Colon (tissue), 2 donors: ENCODE data around the gene SGIP1.

Experiments
- FAIRE-seq: peaks from 2 replicates; lab custom pipeline; 2012; peaks lifted over from hg19 to GRCh38; lab: Jason Lieb, UNC
- donor health status: control.
- donor health status: control.

The SGIP1 gene, protein sequence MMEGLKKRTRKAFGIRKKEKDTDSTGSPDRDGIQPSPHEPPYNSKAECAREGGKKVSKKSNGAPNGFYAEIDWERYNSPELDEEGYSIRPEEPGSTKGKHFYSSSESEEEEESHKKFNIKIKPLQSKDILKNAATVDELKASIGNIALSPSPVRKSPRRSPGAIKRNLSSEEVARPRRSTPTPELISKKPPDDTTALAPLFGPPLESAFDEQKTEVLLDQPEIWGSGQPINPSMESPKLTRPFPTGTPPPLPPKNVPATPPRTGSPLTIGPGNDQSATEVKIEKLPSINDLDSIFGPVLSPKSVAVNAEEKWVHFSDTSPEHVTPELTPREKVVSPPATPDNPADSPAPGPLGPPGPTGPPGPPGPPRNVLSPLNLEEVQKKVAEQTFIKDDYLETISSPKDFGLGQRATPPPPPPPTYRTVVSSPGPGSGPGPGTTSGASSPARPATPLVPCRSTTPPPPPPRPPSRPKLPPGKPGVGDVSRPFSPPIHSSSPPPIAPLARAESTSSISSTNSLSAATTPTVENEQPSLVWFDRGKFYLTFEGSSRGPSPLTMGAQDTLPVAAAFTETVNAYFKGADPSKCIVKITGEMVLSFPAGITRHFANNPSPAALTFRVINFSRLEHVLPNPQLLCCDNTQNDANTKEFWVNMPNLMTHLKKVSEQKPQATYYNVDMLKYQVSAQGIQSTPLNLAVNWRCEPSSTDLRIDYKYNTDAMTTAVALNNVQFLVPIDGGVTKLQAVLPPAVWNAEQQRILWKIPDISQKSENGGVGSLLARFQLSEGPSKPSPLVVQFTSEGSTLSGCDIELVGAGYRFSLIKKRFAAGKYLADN

DNA sequence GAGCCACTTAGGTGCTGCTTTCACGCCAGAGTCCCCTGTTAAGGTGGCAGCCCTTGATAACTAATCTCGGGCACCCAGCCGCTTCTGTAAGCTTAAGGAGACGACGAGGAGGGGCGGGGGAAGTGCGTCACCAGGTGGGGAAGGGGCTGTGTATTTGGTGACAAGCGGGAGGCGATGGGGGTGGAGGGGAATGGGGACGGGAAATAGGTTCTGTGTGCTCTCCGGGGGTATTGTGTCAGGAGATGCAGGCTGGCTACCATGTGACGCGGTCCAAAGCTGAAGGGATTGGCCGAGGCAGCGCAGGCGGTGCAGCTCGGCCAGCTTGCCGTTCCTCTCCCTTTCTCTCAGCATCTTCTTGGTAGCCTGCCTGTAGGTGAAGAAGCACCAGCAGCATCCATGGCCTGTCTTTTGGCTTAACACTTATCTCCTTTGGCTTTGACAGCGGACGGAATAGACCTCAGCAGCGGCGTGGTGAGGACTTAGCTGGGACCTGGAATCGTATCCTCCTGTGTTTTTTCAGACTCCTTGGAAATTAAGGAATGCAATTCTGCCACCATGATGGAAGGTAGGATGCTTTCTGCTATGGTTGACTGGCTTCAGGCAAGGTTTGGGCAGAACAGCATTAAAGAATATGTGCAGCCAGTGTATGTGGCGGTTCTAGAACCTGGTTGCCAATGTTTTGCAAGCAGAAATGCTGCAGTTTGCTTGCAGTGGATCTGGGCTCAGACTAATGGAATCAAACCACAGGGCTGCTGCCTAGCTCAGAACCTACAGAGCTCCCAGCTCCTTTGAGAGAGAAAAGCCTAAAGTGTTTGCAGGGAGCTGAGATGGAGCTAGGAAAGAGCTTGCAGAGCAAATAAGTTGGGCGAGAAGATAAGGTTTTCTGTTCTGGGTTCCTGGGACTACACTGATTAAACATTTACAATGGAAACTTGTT is at the start of gene SGIP1:
SGIP1 (plus strand) TSS at position 350 of the 937 bp plus-strand sequence; CDS start at position 556, 206 bp downstream.
- FAIRE-seq, result no peak

DNA sequence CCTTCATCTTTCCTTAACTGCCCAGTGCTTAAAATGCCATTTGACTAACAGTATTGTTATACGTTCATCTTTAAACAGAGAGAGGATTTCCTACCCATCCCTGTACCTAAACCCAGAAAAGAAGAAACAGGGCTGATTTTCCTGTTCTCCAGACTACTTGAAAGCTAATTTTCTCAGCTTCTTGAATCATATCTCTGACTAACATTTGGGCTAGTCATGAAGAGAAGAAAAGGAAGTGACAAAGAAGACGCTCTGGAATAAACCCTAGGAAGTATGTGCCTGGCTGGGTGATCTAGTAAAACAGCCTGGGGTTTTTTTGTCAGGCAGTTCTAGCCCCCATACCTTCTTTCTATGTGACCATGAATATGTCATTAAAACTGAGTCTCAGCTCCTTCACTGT is 44.8 kb upstream of the SGIP1 start:
- no peak for FAIRE-seq

DNA sequence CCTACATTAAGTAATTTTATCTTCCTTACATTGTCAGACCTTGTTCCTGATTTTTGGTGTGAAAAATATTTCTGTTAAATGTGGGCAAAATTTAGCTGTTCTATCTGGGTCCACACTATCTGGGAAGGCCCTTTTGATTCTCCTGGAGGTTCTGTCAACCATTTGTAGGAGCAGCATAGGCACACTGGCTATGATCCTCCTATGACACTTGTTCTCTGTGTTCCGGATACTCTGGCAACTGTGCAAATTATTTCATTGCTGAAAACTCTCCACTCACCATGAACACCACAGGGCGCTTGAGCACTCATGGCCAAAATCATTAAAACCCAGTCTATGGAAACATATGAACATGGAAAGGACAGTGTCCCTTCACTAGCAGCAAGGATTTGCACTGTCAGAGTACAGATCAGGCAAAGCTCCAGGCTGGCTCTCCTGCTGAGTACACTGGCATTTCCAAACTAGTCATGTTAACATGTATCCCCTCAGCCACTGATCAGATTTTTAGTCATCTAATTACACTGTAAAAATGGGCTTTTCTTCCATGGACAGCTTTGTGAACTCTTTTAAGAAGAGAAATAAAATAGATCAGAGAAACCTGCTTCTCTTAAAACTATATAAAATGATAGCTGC is 43.9 kb upstream of the SGIP1 start:
- no peak for FAIRE-seq

DNA sequence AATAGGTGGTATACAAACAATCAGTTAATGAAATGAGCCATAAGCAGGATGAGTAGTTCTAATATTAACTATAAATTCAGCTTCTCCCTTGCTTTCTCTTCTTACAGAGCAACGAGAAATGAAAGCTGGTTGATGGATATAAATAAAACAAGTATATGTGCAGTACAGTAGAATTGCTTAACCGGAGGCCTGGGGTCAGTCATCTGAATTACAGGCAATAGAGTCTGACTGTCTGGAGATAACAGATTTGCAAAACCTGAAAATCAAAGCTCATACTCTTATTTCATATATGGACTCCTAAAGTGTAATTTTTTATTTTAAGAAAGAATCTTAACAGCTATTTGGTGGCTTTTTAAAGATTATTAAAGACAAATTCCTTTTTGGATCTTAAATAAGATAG is 43.1 kb upstream of the SGIP1 start:
- no peak for FAIRE-seq

DNA sequence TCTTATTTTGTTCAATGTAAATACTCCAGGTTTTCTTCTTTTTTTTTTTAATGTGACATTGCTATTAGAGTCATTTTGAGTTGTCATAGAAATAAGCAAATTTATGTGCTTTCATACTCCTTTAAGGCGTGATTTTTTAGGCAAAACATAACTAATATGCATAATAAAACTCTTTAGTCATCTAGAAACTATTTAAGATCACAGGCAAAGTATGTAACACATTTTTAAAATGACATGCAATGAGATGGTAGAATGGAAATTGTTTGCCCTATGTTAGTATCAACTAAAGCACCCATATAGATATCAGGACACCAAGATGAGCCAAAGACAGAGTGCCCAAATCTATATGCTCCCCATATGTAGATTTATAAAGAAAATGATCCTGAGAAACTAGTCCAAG is 41.5 kb upstream of the SGIP1 start:
- FAIRE-seq, result no peak

DNA sequence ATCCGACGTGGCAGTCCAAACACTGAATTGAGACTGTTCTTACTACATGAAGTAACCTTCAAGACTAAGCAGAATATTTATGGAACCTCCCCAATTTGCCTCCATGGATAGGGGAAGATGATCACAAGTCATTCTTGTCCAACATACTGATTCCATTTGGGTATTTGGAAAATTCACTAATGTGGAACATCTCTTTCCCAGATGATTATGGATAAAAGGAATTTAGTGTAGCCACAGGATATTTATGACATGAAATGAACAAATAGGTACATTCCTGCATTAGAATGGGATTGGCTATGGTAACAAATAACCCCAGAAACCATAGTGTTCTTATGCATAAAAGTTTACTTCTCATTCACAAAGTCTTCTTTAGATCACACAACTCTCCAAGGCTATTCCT is 40.2 kb upstream of the SGIP1 start:
- FAIRE-seq, result no peak

DNA sequence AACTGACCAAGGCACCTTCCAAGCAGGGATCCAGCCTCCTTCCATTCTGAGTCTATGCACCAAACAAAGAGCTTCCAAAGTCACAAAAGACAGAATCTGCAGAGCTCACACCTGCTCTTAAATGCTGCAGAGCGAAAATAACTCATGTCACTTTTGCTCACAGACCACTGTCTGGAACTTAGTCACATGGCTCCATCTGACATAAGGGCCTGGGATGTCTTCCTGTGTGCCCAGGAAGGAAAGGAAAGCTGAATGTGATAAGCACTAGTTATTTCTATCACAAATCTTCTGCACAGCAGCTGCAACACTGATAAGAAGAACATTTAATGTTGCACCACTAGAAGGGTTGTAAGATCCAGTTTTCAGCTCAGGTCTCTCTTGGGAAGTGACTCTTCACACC is 39.5 kb upstream of the SGIP1 start:
- FAIRE-seq, result no peak

DNA sequence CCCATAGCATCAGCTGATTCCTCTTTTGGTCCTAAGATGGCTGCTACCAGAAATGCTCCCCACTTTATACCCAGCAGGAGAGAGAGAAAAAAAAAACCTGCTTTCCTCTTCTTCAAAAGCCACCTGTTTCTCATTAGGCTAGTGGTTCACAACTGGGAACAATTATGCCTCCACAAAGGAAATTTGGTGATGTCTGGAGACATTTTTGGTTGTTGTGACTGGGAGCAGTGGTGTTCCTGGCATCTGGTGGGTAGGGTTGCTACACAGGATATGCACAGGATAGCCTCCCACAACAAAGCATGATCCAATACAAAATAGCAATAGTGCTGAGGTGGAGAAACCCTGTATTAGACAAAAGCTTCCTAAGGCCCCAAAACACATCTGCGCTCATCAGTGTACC is 38.5 kb upstream of the SGIP1 start:
- no peak for FAIRE-seq

DNA sequence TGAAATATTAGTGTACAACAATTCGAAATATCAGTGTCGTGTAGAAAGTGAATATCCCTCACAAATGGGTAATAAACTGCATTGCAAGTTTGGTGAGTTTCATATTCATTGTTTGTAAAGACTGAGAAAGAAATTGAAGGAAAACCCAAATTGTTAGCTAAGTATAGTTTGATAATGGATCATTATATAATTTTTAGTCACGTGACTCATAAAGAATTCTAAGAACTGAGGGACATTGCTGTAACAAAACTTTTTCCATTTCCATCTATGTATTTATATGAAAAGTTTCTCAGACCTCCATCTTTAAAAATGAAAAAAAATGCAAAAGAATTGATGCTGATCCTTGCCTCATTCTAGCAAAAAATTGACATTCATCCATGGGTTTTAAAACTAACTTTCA is 36.0 kb upstream of the SGIP1 start:
- no peak for FAIRE-seq

DNA sequence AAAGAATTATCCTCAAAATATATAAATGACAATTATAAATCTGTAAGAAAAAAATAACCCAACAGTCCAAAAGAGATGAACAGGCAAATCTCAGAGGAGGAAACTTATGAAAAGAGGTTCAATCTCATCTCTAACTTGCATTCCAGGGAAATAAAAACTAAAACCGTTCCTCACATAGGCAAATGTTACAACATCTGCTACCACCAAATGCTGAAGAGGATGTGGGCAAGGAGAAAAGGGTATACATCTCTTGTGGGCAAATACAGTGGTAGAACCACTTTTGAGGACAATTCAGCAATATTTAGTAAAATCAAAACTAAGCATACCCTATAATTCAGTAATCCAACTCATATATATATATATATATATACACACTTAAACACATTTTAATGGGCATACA is 33.7 kb upstream of the SGIP1 start:
- no peak for FAIRE-seq

DNA sequence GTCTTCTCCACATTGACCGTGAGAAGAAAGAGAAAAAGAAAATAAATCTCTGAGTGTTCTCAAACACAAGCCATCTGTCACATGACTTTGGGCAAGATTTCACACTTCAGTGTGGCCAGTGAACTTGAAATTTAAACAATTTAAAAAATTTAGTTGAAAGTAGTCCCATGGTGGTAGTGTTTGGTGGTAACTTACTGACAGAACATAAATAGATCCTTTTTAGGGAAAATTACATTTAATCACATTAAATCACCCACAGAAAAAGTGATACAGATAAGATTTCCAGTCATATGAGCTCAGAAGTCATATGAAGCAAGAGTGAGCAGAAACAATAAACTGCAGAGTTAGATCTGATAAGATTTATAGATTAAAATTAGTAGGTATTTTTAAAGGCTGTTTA is 31.9 kb upstream of the SGIP1 start:
- no peak for FAIRE-seq

DNA sequence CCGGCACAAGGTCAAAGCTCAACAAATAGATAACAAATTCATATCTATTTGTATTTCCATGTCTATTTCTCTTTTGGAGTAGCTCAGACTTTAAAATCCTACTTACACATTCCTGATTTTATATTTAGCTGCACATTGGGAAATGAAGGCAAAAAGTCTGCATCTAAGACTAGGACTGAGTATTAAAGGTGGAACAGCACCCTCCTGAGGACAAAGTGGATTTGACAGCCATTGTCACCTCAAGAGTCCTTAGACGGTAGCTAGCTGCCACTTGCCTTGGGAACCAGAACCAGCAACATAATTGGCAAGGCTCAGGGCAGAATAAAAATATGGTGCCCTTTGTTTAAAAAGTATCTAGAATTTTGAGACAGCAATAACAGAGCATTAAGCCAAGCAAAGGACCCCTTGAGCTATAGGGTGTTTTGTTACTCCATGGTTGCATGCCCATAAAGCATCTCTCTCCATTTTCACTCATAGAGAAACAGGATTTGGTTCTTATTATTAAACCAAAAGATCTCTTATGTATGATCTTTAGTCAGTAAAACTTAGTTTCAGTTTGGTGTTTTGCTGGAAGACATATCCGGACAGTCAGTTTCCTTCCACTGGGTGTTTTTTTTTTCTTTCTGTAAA is 30.0 kb upstream of the SGIP1 start:
- FAIRE-seq, result no peak

DNA sequence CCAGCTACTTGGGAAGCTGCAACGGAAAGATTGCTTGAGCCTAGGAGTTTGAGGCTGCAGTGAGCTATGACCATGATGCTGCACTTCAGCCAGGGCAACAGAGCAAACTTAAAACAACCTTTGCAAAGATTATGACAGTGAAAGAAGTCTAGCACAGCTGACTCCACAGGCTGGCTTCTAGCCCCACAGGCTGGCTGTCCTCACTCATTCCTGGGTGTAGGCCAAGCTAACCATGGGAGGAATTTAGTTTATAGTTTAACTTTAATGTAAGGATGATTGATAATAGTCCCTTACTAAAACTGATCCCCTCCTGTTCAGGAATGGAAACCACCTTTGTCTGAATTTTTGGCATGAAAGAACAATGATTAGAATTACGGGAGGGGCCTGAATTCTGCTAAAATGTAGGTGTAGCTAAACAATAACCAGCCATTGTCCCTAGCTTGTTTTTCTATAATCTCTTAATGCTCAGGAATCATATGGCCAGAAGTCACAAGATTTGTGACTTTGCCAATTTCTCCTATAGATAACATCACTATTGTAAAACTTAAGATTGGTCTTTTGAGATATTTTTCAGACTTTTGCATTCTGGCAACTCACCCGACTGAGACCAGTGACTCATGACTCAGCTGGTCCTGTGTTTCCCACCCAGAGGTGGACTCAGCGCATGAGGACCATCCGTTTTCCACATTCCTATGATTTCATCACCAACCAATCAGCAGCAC is 28.1 kb upstream of the SGIP1 start:
- FAIRE-seq, result no peak

DNA sequence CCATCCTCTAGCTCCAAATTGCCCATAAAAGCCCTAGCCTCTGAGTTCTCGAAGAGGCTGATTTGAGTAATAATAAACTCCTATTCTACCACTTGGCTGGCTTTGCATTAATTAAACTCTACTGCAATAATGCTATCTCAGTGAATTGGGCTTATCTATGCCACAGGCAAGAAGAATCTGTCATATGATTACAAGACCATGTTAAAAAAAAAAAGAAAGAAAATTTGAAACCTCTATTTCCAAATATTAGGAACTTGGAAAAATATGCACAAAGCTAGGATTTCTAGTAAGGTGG is 27.6 kb upstream of the SGIP1 start:
- no peak for FAIRE-seq

DNA sequence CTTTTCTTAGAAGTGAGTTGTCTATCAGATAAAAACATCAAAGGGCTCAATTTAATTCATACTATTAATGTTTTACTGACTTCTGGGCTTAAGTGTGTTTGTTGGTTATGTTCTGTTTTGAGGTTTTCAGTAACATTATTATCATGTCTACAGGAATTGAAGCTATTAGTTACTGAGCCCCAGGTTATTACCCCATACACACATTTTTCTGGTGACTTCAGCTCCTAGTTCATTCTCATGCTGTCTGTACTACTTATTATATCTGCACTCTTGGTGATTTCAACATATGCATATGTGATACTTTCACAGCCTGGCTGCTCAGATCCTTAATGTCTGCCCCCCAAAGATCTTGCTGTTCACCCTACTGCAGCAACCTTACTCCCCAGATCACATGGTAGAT is 27.0 kb upstream of the SGIP1 start:
- FAIRE-seq, result no peak

DNA sequence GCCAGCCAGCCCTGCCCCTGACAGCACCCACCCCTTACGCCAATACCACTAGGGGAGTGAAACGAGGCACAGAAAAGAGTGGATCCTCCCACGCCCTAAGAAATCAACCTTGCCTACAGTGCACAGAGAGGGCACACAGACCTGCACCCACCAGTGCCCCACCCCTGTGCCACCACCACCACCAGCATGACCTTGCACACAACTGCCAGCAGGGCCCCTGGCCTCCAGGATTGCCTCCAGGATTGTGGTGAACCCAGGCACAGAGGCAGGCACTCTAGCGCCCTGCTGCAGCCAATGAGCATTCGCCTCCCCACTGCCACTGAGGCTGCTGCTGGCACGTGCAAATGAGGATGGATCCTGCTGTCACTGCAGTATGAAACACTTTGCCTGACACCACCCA is 23.5 kb upstream of the SGIP1 start:
- no peak for FAIRE-seq

DNA sequence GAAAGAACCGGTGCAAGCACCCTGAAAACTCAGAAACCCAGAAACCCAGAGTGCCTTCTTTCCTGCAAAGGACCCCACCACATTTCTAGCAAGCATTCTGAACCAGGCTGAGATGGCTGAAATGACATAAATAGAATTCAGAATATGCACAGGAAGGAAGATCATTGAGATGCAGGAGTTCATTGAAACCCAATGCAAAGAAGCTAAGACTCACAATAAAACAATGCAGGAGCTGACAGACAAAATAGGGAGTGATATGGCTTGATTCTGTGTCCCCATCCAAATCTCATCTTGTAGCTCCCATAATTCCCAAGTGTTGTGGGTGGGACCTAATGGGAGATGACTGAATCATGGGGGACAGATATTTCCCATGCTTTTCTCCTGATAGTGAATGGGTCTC is 22.8 kb upstream of the SGIP1 start:
- no peak for FAIRE-seq

DNA sequence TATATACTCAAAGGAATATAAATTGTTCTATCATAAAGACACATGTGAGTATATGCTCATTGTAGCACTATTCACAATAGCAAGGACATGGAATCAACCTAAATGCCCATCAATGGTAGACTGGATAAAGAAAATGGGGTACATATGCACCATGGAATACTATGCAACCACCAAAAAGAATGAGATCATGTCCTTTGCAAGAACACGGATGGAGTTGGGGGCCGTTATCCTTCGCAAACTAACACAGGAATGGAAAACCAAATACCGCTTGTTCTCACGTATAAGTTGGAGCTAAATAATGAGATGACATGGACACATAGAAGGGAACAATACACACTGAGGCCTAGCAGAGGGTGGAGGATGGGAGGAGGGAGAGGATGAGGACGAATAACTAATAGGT is 16.0 kb upstream of the SGIP1 start:
- FAIRE-seq, result no peak

DNA sequence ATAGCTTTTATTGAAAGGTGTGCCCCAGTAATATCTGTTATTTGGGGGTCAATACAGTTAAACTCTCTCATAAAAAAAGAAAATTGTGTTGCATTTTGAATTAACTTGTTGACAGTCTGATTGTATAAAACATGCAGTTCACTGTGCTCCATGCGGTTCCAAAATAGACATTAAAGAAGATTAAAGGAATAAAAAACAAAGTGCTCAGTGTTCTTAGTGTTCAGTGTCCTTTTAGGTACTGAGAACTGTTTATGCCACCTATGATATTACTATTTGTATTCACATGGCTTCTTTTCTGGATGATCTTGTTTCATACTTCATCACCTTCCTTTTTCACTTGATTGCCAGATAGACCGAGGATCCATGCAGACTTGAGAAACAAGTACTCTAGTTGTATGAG is 15.3 kb upstream of the SGIP1 start:
- FAIRE-seq, result no peak

DNA sequence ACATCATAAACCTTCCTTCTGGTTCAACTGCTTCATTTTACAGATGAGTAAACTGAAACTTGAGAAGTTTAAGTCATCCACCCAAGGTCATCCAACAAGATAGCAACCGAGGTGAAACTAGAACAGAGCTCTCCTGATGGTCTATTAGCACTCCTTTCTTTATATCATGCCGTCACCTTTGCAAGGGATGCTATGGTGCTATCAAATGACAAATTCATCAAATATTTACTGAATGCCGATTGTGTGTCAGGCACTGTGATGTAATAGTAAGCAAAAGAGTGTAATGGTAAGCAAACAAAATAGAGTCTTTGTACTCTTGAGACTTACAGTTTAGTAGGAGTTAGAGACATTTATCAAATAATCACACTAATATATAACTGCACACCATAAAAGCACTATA is 14.0 kb upstream of the SGIP1 start:
- no peak for FAIRE-seq

DNA sequence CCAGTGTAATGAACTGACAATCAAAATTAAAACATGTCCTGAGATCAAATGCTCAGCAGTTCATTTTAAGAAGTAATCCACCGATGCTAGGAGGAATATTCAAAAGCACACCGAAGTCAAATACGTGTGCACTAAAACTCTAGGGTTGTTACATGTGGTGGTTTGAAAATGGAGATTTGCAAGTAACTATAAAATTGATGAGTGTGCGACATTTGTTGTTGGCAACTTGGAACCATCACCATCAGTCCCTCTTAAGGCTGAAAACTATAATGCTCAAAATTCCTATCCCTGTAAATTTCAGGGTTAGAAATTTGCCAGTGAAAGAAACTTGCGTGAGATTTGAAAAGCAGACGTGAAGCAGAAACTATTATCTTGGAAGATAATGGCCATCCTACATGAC is 13.3 kb upstream of the SGIP1 start:
- no peak for FAIRE-seq
